Central memory CD8-positive, alpha-beta T cell (primary cell): ENCODE results near the gene IL32.
A peak's percentile ranks its signal among the peaks of the same experiment; 100 is the strongest.
"Not testable (repeated sequence)": the region's sequence is repeated elsewhere in the genome, so short reads cannot be mapped to it uniquely, and the experiment has no call there.

Experiments used
- ATAC-seq: fragments of 150-1000 bp; cut with Tn5 transposase; replicated peaks from 2 replicates; pipeline ENCODE4 v1.10.0; 2022; ENCODE audit warnings: mild to moderate bottlenecking, moderate FRiP score, moderate number of reproducible peaks; ENCODE audit not compliant: poor library complexity, severe bottlenecking; ENCODE audit errors: extremely low read depth
- DNase-seq, 2 donors: peaks; one replicate each; pipeline ENCODE4 v3.0.0; 2021; ENCODE audit warnings: low spot score in 2 of 2
- H3K27ac Mint-ChIP-seq: one replicate; pipeline ENCODE4 v1.8.0; 2022; ENCODE audit warnings: low read depth, mild to moderate bottlenecking, moderate library complexity, mixed read lengths
- H3K27me3 Mint-ChIP-seq: one replicate; pipeline ENCODE4 v1.8.0; 2022; ENCODE audit warnings: mixed read lengths
- H3K36me3 Mint-ChIP-seq: one replicate; pipeline ENCODE4 v1.8.0; 2022; ENCODE audit warnings: mild to moderate bottlenecking, moderate library complexity, mixed read lengths; ENCODE audit not compliant: insufficient read depth
- H3K4me1 Mint-ChIP-seq: one replicate; pipeline ENCODE4 v1.8.0; 2022; ENCODE audit warnings: mixed read lengths
- H3K4me3 Mint-ChIP-seq: one replicate; pipeline ENCODE4 v1.8.0; 2022; ENCODE audit warnings: mild to moderate bottlenecking, moderate library complexity, mixed read lengths
- H3K9me3 Mint-ChIP-seq: one replicate; pipeline ENCODE4 v1.8.0; 2022; ENCODE audit warnings: mixed read lengths

IL32 gene

DNA sequence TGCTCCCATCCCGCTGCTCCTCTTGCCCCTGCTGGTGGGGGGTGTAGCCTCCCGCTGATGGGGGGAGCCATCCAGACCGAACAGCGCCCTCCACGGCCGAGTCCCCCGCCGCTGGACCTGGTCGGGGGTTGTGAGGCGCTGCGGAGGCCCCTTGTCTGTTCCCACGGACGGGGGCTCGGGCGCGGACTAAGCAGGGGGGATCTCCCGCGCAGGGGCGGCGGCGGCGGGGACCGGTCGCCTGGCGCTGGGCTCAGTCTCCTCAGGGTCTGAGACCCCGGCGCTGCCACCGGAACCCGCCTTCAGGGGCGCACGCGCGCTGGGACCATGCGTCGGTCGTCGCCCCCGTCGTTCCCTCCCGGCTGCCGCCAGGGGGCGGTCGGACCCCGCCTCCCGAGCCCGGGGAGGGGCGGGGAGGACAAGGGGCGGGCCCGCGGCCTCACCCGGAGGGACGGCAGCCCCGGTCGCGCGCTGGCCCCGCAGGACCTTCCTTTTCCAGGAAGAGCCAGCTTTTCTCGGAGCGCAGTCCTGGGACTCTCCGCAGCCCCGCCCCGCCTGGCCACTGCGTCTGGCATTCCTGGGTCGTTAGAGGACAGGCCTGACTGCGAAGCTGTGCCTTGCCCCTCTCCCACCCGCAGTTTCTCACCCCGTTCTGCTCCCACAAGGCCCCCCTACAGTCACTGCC is 6.3 kb upstream of the IL32 start:
- peak overlapping the region; percentile 82 for H3K27ac Mint-ChIP-seq
- H3K27me3 Mint-ChIP-seq: no peaks in the 10 kb centered on the region
- peak; percentile 84 for ATAC-seq
- DNase-seq: peak; percentile 81 to 84
- H3K4me3 Mint-ChIP-seq: peak overlapping the region; percentile 88
- no peaks in the 10 kb centered on the region for H3K9me3 Mint-ChIP-seq
- peaks cover 8% of the 10 kb centered on the region for H3K36me3 Mint-ChIP-seq
- H3K4me1 Mint-ChIP-seq: peaks cover 42% of the 10 kb centered on the region

DNA sequence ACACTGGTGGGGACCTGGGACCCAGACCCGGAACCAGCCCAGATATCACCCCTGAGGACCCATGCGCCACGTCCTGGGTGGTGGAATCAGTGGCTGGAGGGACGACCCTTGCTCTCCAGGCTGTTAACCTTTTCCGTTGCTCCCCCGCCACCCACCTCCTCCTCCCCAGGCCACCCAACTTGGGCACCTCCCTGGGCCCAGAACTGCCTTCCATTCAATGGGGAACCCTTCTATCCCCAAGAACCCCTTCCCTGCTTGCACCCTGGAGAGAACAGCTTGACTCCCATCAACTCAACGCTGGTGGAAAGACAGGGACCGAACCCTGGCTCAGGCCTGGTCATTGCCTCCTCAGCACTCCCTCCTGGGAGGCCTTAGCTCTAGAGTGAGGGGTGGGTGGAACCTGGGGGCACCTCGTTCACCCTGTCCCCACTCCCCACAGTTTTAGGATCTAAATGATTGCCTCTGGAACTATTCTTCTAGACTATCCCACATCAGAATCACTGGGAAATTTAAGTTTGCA is 5.7 kb upstream of the IL32 start:
- Mint-ChIP-seq H3K27ac (peak overlapping the region; percentile 82), H3K27me3 (no peaks in the 10 kb centered on the region), H3K36me3 (peaks cover 10% of the 10 kb centered on the region), H3K9me3 (no peaks in the 10 kb centered on the region), H3K4me3 (peak overlapping the region; percentile 88), H3K4me1 (peaks cover 43% of the 10 kb centered on the region)
- ATAC-seq (no peak), DNase-seq (no peak)

DNA sequence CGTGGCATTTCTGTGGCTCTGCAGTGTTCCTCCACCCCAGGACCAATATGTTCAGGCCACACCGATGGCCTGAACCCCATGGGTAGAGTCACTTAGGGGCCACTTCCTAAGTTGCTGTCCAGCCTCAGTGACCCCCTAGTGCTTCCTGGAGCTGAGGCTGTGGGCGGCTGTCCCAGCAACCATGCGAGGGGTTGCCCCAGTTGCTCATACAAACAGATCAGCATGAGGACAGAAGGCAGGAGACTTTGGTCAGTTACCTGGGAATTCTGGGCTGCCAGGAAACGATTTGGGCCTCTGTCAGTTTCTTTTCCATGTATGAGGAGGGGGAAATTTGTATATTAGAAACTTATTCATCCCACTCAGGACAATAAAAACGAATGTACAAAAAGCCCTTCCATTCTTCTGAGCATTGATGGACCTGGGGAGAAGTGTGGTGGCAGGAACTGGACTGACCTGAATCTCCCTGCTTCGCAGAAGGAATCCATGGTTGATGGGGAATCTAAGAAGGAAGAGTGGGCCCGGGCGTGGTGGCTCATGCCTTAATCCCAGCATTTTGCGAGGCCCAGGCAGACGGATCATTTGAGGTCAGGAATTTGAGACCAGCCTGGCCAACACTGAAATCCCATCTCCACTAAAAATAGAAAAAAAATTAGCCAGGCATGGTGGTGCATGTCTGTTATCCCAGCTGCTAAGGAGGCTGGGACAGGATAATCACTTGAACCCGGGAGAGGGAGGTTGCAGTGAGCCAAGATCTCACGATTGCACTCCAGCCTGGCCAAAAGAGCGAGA is 4.9 kb upstream of the IL32 start:
- no peak for ATAC-seq
- Mint-ChIP-seq H3K36me3 (peaks cover 9% of the 10 kb centered on the region), H3K27ac (peak overlapping the region; percentile 82), H3K27me3 (no peaks in the 10 kb centered on the region), H3K4me3 (peak overlapping the region; percentile 88), H3K4me1 (peaks cover 41% of the 10 kb centered on the region), H3K9me3 (no peaks in the 10 kb centered on the region)
- no peak for DNase-seq

DNA sequence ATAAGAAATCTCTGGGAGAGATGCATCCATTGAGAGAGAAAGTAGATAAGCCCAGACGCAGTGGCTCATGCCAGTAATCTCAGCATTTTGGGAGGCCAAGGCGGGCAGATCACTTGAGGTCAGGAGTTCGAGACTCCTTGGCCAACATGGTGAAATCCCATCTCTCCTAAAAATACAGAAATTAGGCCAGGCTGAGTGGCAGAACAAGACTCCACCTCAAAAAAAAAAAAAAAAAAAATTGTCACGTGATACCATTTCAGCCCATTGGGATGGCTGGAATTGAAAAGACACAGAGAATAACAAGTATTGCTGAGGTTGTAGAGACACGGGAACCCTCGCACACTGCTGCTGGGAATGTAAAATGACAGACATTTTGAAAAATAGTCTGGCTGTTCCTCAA is 2.9 kb upstream of the IL32 start:
- Mint-ChIP-seq H3K36me3 (peaks cover 23% of the 10 kb centered on the region), H3K4me3 (no peak overlapping the region), H3K27ac (peak overlapping the region; percentile 98), H3K4me1 (peaks cover 41% of the 10 kb centered on the region), H3K9me3 (no peaks in the 10 kb centered on the region), H3K27me3 (no peaks in the 10 kb centered on the region)
- ATAC-seq: no peak
- no peak for DNase-seq

DNA sequence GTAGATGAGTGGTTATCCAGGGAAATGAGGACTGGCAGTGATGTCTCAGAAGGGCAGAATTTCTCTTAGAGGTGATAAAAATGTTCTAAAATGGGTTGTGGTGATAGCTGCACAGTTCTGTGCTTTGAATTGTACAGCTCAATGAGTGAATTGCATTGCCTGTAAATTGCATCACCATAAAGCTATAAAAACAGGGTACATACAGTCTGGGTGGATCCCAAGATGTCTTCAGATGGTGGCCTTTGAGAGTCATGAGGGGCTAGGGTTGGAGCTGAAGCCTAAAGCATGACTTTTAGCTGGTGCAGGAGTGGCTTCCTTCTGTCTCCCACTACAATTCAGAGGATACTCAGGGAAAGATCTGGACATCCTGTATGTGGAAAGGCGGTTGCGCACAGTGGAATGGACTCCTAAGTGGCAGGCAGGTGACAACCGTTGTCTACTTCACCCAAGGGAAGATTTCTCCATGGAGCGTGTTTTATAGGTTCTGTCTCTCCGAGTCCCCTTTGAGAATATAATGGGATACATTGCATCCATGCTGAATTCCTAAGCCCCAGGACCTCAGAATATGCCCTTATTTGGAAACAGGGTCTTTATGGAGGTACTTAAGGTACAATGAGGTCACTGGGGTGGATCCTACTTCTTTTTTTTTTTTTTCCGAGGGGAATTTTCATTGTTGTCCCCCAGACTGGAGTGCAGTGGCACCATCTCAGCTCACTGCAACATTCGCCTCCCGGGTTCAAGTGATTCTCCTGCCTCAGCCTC is 1.6 kb upstream of the IL32 start:
- DNase-seq: no peak
- no peak for ATAC-seq
- peaks cover 51% of the 10 kb centered on the region for H3K4me1 Mint-ChIP-seq

DNA sequence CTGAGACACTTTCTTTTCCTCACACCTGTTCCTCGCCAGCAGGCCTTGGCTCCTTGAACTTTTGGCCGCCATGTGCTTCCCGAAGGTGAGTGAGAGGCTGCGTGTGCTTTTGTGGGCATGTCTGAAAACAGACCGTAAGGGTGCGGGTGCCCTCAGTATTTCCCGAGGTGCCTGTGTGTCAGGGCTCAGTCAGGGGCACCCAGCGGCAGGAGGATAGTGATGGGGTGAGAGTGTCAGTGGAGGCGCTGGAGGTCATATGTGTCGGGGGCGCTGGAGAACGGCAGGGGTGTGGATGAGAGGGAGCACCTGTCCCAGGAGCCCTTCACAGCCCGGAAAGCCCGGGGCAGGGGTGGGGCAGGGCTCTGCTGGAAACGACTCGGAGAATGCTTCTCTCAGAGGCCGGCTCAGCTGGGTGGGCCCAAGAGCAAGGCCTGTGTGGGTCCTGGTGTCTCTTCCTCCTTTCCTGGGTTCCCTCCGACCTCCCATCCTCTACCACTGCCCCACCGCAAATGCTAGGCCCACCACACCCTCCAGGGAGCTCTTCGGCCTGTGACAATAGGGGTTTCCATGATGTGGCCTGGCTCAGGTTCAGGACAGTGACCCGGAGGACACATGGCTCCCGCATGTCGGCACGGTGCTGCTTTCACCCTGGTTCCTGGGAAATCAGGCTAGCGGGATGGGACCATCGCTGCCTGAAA is 451 bp downstream of the IL32 start:
- Mint-ChIP-seq H3K27me3 (no peaks in the 10 kb centered on the region), H3K36me3 (peaks cover 45% of the 10 kb centered on the region), H3K4me1 (peaks cover 57% of the 10 kb centered on the region), H3K27ac (peak overlapping the region; percentile 98), H3K9me3 (no peaks in the 10 kb centered on the region), H3K4me3 (peak overlapping the region; percentile 98)
- DNase-seq: no peak
- ATAC-seq: peak; percentile 42

More for the DNA sequence above, 1.6 kb upstream of the IL32 start:
- H3K9me3 Mint-ChIP-seq: no peaks in the 10 kb centered on the region
- peak overlapping the region; percentile 98 for H3K27ac Mint-ChIP-seq
- H3K4me3 Mint-ChIP-seq: peak overlapping the region; percentile 98
- H3K36me3 Mint-ChIP-seq: peaks cover 36% of the 10 kb centered on the region
- H3K27me3 Mint-ChIP-seq: no peaks in the 10 kb centered on the region

DNA sequence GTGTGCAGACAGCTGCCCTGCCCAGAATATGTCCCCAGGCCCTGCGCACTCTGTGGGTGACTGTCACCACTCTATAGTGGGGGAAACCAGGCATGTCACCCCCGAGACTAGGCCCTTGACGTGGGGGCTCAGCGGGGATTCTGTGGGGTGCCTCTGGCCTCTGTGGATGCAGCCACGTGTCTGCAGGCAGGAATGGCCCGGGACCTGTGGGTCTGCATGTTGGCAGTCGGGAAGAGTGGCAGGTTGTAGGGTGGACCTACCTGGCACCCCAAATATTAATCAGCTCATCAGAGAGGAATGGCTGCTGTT is 954 bp downstream of the IL32 start:
- Mint-ChIP-seq H3K4me1 (peaks cover 62% of the 10 kb centered on the region), H3K27ac (peak overlapping the region; percentile 98), H3K36me3 (peaks cover 49% of the 10 kb centered on the region), H3K4me3 (peak overlapping the region; percentile 98), H3K27me3 (no peaks in the 10 kb centered on the region), H3K9me3 (no peaks in the 10 kb centered on the region)
- no peak for DNase-seq
- no peak for ATAC-seq

DNA sequence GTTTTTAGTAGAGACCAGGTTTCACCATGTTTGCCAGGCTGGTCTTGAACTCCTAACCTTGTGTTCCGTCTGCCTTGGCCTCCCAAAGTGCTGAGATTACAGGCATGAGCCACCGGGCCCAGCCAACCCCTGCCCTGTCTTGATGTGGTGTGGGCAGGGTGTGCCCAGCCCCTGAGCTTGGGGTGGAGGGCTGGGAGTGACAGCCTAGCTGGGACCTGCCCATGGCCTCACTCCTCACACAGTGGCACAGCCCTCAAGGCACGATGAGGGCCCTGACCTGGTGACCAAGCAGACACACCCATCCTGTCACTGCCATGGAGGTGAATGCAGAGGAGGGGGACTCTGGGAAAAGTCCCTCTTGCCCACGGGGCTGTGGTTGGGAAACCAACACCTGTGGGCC is 3.0 kb downstream of the IL32 start:
- DNase-seq (no peak), ATAC-seq (no peak)
- Mint-ChIP-seq H3K36me3 (peaks cover 58% of the 10 kb centered on the region), H3K9me3 (no peaks in the 10 kb centered on the region), H3K4me3 (peak overlapping the region; percentile 98), H3K27me3 (no peaks in the 10 kb centered on the region), H3K27ac (peak overlapping the region; percentile 98), H3K4me1 (peaks cover 71% of the 10 kb centered on the region)

DNA sequence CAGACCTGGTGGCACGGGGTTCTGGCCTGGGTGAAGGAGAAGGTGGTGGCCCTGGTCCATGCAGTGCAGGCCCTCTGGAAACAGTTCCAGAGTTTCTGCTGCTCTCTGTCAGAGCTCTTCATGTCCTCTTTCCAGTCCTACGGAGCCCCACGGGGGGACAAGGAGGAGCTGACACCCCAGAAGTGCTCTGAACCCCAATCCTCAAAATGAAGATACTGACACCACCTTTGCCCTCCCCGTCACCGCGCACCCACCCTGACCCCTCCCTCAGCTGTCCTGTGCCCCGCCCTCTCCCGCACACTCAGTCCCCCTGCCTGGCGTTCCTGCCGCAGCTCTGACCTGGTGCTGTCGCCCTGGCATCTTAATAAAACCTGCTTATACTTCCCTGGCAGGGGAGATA is 3.7 kb downstream of the IL32 start:
- ATAC-seq, H3K9me3 Mint-ChIP-seq, DNase-seq, H3K27me3 Mint-ChIP-seq: not testable (repeated sequence)
- H3K27ac Mint-ChIP-seq: peak overlapping the region; percentile 47
- peak overlapping the region; percentile 98 for H3K4me3 Mint-ChIP-seq
- H3K4me1 Mint-ChIP-seq: peaks cover 73% of the 10 kb centered on the region
- H3K36me3 Mint-ChIP-seq: peaks cover 60% of the 10 kb centered on the region

DNA sequence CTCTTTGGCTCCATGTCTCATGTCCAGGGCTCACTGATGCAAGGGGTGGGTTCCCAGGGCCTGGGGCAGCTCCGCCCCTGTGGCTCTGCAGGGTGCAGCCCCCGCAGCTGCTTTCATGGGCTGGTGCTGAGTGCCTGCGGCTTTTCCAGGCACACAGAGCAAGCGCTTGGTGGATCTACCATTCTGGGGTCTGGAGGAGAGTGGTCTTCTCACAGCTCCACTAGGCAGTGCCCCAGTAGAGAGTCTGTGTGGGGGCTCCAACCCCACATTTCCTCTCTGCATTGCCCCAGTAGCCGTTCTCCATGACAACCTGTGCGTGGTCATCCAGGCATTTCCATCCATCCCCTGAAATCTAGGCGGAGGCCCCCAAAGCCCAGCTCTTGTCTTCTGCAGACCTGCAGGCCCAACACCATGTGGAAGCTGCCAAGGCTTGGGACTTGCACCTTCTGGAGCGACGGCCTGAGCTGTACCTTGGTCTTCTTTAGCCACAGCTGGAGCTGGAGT is 5.2 kb downstream of the IL32 start:
- no peaks in the 10 kb centered on the region for H3K9me3 Mint-ChIP-seq
- DNase-seq: no peak
- peaks cover 76% of the 10 kb centered on the region for H3K4me1 Mint-ChIP-seq
- peaks cover 64% of the 10 kb centered on the region for H3K36me3 Mint-ChIP-seq
- ATAC-seq: no peak
- H3K4me3 Mint-ChIP-seq: no peak overlapping the region
- H3K27ac Mint-ChIP-seq: peak overlapping the region; percentile 90
- no peaks in the 10 kb centered on the region for H3K27me3 Mint-ChIP-seq

DNA sequence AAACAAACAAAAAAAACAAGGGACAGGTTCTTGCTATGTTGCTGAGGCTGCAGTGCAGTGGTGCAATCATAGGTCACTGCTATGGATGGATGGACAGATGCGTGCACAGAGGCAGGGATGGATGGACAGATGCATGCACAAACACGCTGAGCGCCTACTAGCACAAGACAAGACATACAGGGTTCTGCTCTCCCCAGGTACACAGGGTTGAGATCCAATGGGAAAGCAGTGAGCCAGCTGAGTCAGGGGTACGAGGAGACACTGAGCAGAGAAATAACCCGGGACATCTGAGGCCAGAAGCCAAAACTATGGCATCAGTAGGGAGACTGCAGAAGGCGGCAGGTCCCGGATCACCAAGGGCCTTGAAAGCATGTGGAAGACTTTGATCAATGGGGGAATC is 6.2 kb downstream of the IL32 start:
- H3K9me3 Mint-ChIP-seq: no peaks in the 10 kb centered on the region
- ATAC-seq (no peak), DNase-seq (no peak)
- peak overlapping the region; percentile 90 for H3K27ac Mint-ChIP-seq
- H3K27me3 Mint-ChIP-seq: no peaks in the 10 kb centered on the region
- peak overlapping the region; percentile 63 for H3K4me3 Mint-ChIP-seq
- peaks cover 84% of the 10 kb centered on the region for H3K4me1 Mint-ChIP-seq
- peaks cover 58% of the 10 kb centered on the region for H3K36me3 Mint-ChIP-seq

DNA sequence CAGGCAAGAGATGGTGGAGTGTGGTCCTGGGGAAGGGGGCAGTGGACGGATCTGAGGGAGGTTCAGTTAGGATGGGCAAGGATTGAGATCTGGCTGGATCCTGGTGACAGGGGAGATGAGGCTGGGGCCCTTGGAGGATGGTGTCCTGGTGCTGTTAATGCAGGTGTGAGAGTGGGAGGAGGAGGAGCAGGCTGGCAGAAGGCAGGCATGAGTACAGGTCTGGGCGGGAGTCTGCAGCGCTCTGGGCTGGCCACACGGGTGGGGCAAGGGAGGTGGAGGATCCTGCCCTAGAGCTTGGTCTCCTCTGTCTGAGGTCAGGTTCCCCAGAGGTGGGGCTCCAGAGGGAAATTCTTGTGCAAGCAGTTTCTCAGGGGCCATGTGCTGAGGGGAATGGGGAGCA is 6.7 kb downstream of the IL32 start:
- Mint-ChIP-seq H3K27ac (peak overlapping the region; percentile 90), H3K4me1 (peaks cover 85% of the 10 kb centered on the region), H3K36me3 (peaks cover 59% of the 10 kb centered on the region), H3K4me3 (peak overlapping the region; percentile 63)
- not testable (repeated sequence) for H3K9me3 Mint-ChIP-seq, DNase-seq, H3K27me3 Mint-ChIP-seq, ATAC-seq
